T-helper 17 cell (primary cell): ENCODE data around the gene ASAP2. TPM values are rescaled to one million over a fixed set of nuclear protein-coding genes. Genes with fewer than 3 reads are reported as not detected.

Experiments used
- ATAC-seq: fragments of 150-1000 bp; cut with Tn5 transposase; 2 replicates; pipeline ENCODE4 v1.10.0; 2021; ENCODE audit warnings: mild to moderate bottlenecking, moderate library complexity
- DNase-seq, 3 donors: peaks; one replicate each; pipeline versions ENCODE4 v3.0.0 to v3.0.0-alpha.2; 2020 to 2021
- H3K9me3 ChIP-seq: one replicate; pipeline ENCODE4 v1.7.0; 2013; ENCODE audit warnings: low read length, mild to moderate bottlenecking; ENCODE audit not compliant: control insufficient read depth, poor library complexity, severe bottlenecking
- H3K27ac Mint-ChIP-seq: one replicate; pipeline ENCODE4 v1.8.0; 2022; ENCODE audit warnings: mild to moderate bottlenecking, moderate library complexity, mixed read lengths
- H3K27me3 Mint-ChIP-seq: one replicate; pipeline ENCODE4 v1.8.0; 2022; ENCODE audit warnings: mixed read lengths
- H3K36me3 Mint-ChIP-seq: one replicate; pipeline ENCODE4 v1.8.0; 2022; ENCODE audit warnings: low read depth, mixed read lengths
- H3K4me1 Mint-ChIP-seq: one replicate; pipeline ENCODE4 v1.8.0; 2022; ENCODE audit warnings: mild to moderate bottlenecking, mixed read lengths
- H3K4me3 Mint-ChIP-seq: one replicate; pipeline ENCODE4 v1.8.0; 2022; ENCODE audit warnings: mild to moderate bottlenecking, moderate library complexity, mixed read lengths
- total RNA-seq, 4 donors: library from RNA in 2 of 4; stranded (reverse) in 2 of 4; gene quantifications; one replicate each; pipeline ENCODE4 v1.2.3 and lab custom pipeline; 2022 to 2026

ASAP2 gene
- total RNA-seq, 2 donors from 2014 or later = 0.75 to 14.8 TPM

- ATAC-seq (no peak), DNase-seq (no peak)
- H3K4me3 Mint-ChIP-seq = no peak overlapping the region
- no peak overlapping the region for H3K27ac Mint-ChIP-seq
- no peaks in the 10 kb centered on the region for H3K9me3 ChIP-seq
- peaks cover 23% of the 10 kb centered on the region for H3K27me3 Mint-ChIP-seq
- no peaks in the 10 kb centered on the region for H3K36me3 Mint-ChIP-seq
- H3K4me1 Mint-ChIP-seq = peaks cover 6% of the 10 kb centered on the region
These were observed 96.1 kb downstream of the ASAP2 start for GRCh38 chr2:9302755-9303154.

GRCh38 chr2:9303528-9304225, 97.1 kb downstream of the ASAP2 start:
- H3K36me3 Mint-ChIP-seq = no peaks in the 10 kb centered on the region
- H3K4me1 Mint-ChIP-seq = peaks cover 6% of the 10 kb centered on the region
- no peak for DNase-seq
- no peak for ATAC-seq
- no peaks in the 10 kb centered on the region for H3K9me3 ChIP-seq
- H3K27me3 Mint-ChIP-seq = peaks cover 18% of the 10 kb centered on the region
- H3K27ac Mint-ChIP-seq = no peak overlapping the region
- no peak overlapping the region for H3K4me3 Mint-ChIP-seq

- Mint-ChIP-seq H3K27ac (no peak overlapping the region), H3K4me1 (peaks cover 8% of the 10 kb centered on the region), H3K36me3 (no peaks in the 10 kb centered on the region), H3K4me3 (no peak overlapping the region), H3K27me3 (peaks cover 13% of the 10 kb centered on the region)
- H3K9me3 ChIP-seq = no peaks in the 10 kb centered on the region
- ATAC-seq (no peak), DNase-seq (no peak)
These were observed 100.3 kb downstream of the ASAP2 start for GRCh38 chr2:9306911-9307310.

GRCh38 chr2:9307535-9307934, 100.9 kb downstream of the ASAP2 start:
- Mint-ChIP-seq H3K27me3 (peaks cover 13% of the 10 kb centered on the region), H3K4me3 (no peak overlapping the region), H3K4me1 (peaks cover 8% of the 10 kb centered on the region), H3K27ac (no peak overlapping the region), H3K36me3 (no peaks in the 10 kb centered on the region)
- ATAC-seq (no peak), DNase-seq (no peak)
- H3K9me3 ChIP-seq = no peaks in the 10 kb centered on the region

- no peak overlapping the region for H3K27ac Mint-ChIP-seq
- ATAC-seq (no peak), DNase-seq (no peak)
- no peaks in the 10 kb centered on the region for H3K36me3 Mint-ChIP-seq
- peaks cover 8% of the 10 kb centered on the region for H3K4me1 Mint-ChIP-seq
- H3K9me3 ChIP-seq = no peaks in the 10 kb centered on the region
- H3K27me3 Mint-ChIP-seq = peaks cover 8% of the 10 kb centered on the region
- H3K4me3 Mint-ChIP-seq = no peak overlapping the region
These were observed 101.8 kb downstream of the ASAP2 start for GRCh38 chr2:9308186-9308955.

- Mint-ChIP-seq H3K27me3 (peaks cover under 1% of the 10 kb centered on the region), H3K4me1 (peaks cover 8% of the 10 kb centered on the region), H3K27ac (no peak overlapping the region)
These were observed 102.5 kb downstream of the ASAP2 start for GRCh38 chr2:9309147-9309546.

GRCh38 chr2:9310377-9310776, 103.8 kb downstream of the ASAP2 start:
- H3K9me3 ChIP-seq = no peaks in the 10 kb centered on the region
- ATAC-seq (no peak), DNase-seq (no peak)
- Mint-ChIP-seq H3K27ac (no peak overlapping the region), H3K4me3 (no peak overlapping the region), H3K4me1 (peaks cover 8% of the 10 kb centered on the region), H3K27me3 (no peaks in the 10 kb centered on the region), H3K36me3 (no peaks in the 10 kb centered on the region)

More at GRCh38 chr2:9309147-9309546, 102.5 kb downstream of the ASAP2 start:
- H3K9me3 ChIP-seq = no peaks in the 10 kb centered on the region
- Mint-ChIP-seq H3K36me3 (no peaks in the 10 kb centered on the region), H3K4me3 (no peak overlapping the region)
- ATAC-seq (no peak), DNase-seq (no peak)

GRCh38 chr2:9310798-9311197, 104.2 kb downstream of the ASAP2 start:
- Mint-ChIP-seq H3K27ac (no peak overlapping the region), H3K4me1 (peaks cover 5% of the 10 kb centered on the region), H3K36me3 (no peaks in the 10 kb centered on the region), H3K27me3 (no peaks in the 10 kb centered on the region), H3K4me3 (no peak overlapping the region)
- DNase-seq (no peak), ATAC-seq (no peak)
- no peaks in the 10 kb centered on the region for H3K9me3 ChIP-seq

GRCh38 chr2:9311488-9311887, 104.9 kb downstream of the ASAP2 start:
- no peak for DNase-seq
- H3K4me1 Mint-ChIP-seq = peaks cover 2% of the 10 kb centered on the region
- H3K27me3 Mint-ChIP-seq = no peaks in the 10 kb centered on the region
- H3K4me3 Mint-ChIP-seq = no peak overlapping the region
- no peak overlapping the region for H3K27ac Mint-ChIP-seq
- no peaks in the 10 kb centered on the region for H3K36me3 Mint-ChIP-seq
- H3K9me3 ChIP-seq = no peaks in the 10 kb centered on the region
- no peak for ATAC-seq

- Mint-ChIP-seq H3K27me3 (no peaks in the 10 kb centered on the region), H3K4me3 (no peak overlapping the region), H3K27ac (no peak overlapping the region), H3K4me1 (peaks cover 2% of the 10 kb centered on the region), H3K36me3 (no peaks in the 10 kb centered on the region)
- H3K9me3 ChIP-seq = no peaks in the 10 kb centered on the region
- ATAC-seq (no peak), DNase-seq (no peak)
These were observed 106.0 kb downstream of the ASAP2 start for GRCh38 chr2:9312591-9312990.

- ATAC-seq = no peak
- no peak for DNase-seq
- Mint-ChIP-seq H3K27ac (no peak overlapping the region), H3K27me3 (no peaks in the 10 kb centered on the region), H3K4me3 (no peak overlapping the region), H3K4me1 (peaks cover 2% of the 10 kb centered on the region), H3K36me3 (no peaks in the 10 kb centered on the region)
- H3K9me3 ChIP-seq = no peaks in the 10 kb centered on the region
These were observed 106.8 kb downstream of the ASAP2 start for GRCh38 chr2:9313443-9313842.

GRCh38 chr2:9315280-9315847, 108.8 kb downstream of the ASAP2 start:
- no peak overlapping the region for H3K27ac Mint-ChIP-seq
- no peak overlapping the region for H3K4me3 Mint-ChIP-seq
- no peaks in the 10 kb centered on the region for H3K27me3 Mint-ChIP-seq
- DNase-seq (no peak), ATAC-seq (no peak)
- no peaks in the 10 kb centered on the region for H3K9me3 ChIP-seq
- peaks cover 2% of the 10 kb centered on the region for H3K4me1 Mint-ChIP-seq
- no peaks in the 10 kb centered on the region for H3K36me3 Mint-ChIP-seq

- no peak for DNase-seq
- no peak overlapping the region for H3K4me3 Mint-ChIP-seq
- no peaks in the 10 kb centered on the region for H3K9me3 ChIP-seq
- peaks cover 11% of the 10 kb centered on the region for H3K27me3 Mint-ChIP-seq
- H3K27ac Mint-ChIP-seq = no peak overlapping the region
- H3K4me1 Mint-ChIP-seq = no peaks in the 10 kb centered on the region
- no peak for ATAC-seq
- peaks cover 2% of the 10 kb centered on the region for H3K36me3 Mint-ChIP-seq
These were observed 110.9 kb downstream of the ASAP2 start for GRCh38 chr2:9317559-9317958.
